Breast epithelium (tissue), 4 donors: ENCODE measurements around the gene CPED1. TPM values are rescaled to one million over a fixed set of nuclear protein-coding genes. Genes with fewer than 3 reads are reported as not detected.
"Not testable (repeated sequence)": the region's sequence is repeated elsewhere in the genome, so short reads cannot be mapped to it uniquely, and the experiment has no call there.

Experiments
- DNase-seq, 2 donors: peaks; one replicate each; pipeline ENCODE4 v3.0.0-alpha.2; 2019; ENCODE audit warnings: low spot score in 2 of 2
- H3K27ac ChIP-seq, 2 donors: fragments of 200-600 bp; sonication (generic) in 1 of 2; one replicate each; pipeline ENCODE4 v1.5.1; 2016 to 2019; ENCODE audit warnings: mild to moderate bottlenecking in 1 of 2
- H3K27me3 ChIP-seq, 2 donors: fragments of 200-600 bp; sonication (generic) in 1 of 2; one replicate each; pipeline versions ENCODE4 v1.5.1 to v1.6.0; 2017 to 2019; ENCODE audit warnings: control low read depth in 1 of 2, mild to moderate bottlenecking in 1 of 2
- H3K36me3 ChIP-seq: fragments of 200-600 bp; one replicate; pipeline ENCODE4 v1.5.1; 2019
- H3K4me1 ChIP-seq, 2 donors: fragments of 200-600 bp; sonication (generic); one replicate each; pipeline ENCODE4 v1.5.1; 2016 to 2019; ENCODE audit warnings: control low read depth in 1 of 2
- H3K4me3 ChIP-seq, 3 donors: fragments of 200-600 bp; sonication (generic); 1 replicate in 2 of 3; 2 replicates in 1 of 3; pipeline ENCODE4 v1.5.1; 2016 to 2019; ENCODE audit warnings: mild to moderate bottlenecking in 3 of 3, moderate library complexity in 2 of 3
- H3K9me3 ChIP-seq, 2 donors: fragments of 200-600 bp; sonication (generic) in 1 of 2; one replicate each; pipeline ENCODE4 v1.5.1; 2016 to 2019; ENCODE audit warnings: control low read depth in 1 of 2
- POLR2A ChIP-seq: fragments of 450-650 bp; IDR thresholded peaks from one replicate; pipeline ENCODE4 v1.6.1; 2016; ENCODE audit warnings: antibody characterized with exemption, mild to moderate bottlenecking, moderate library complexity
- POLR2AphosphoS5 ChIP-seq, 3 donors: sonication (generic); formaldehyde crosslinking; IDR thresholded peaks; one replicate each; pipeline ENCODE4 v1.6.1; 2017; ENCODE audit warnings: antibody characterized with exemption in 3 of 3
- intact Hi-C: fragments of 100-400 bp; cut with DNase I; formaldehyde crosslinking; loops from one replicate; pipeline ENCODE4 v1.15.1; 2023; ENCODE audit warnings: low total_unique reads
- total RNA-seq, 3 donors: library from RNA; depleted of rRNA; stranded (reverse); fragments of >200 nt; gene quantifications; one replicate each; pipeline ENCODE4 v1.1.0, GENCODE V29; 2016
- TF ChIP-seq, protein P1 (sequence below), 3 donors: fragments of 450-650 bp; IDR thresholded peaks; one replicate each; pipeline ENCODE4 v1.5.1; 2016 to 2017; ENCODE audit warnings: antibody characterized with exemption in 3 of 3, mild to moderate bottlenecking in 3 of 3, moderate library complexity in 3 of 3

The CPED1 gene
- total RNA-seq, 3 donors from 2014 or later, result 14.3 to 29.3 (median 15.4) TPM

DNA sequence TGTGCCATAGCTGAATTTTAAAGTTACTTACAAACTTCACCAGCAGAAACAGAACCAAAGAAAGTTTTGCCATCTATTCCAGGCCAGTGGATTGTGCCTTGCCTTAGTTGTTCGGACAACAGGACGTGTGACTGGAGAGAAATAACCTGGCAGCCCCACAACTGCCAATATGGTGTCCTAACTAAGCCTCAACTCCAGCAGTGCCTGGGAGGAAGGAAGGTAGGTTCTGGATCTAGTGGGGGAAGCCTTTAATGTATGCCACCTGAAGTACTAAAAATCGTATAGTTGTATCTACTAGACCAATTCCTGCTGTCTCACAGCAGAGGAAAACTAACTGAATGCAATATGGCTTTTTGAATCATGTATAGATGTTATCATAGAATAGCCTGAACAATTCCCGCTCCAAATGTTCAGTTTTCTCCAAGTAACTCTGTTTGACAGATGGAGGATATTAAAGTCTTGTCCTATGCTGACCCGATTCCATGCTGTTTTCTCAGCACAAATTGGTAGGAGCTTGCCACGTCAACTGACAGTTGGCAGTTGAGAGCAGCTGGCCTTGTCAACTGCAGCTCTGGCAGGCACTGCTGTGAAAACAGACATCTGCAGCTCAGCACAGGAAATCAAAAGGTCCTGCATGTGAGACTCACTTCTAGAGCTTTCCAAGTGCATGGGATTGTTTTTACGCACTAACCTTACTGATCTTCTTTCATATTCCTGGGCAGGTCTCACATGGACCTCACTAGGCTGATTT lies 255.8 kb downstream of the CPED1 start:
- Histone ChIP-seq H3K4me3 (no peak overlapping the region), H3K27me3 (no peaks in the 10 kb centered on the region), H3K27ac (no peak overlapping the region), H3K4me1 (no peaks in the 10 kb centered on the region), H3K36me3 (no peaks in the 10 kb centered on the region), H3K9me3 (peaks cover 0 to 9% of the 10 kb centered on the region in 2 donors)
- intact Hi-C loops, result no loop called here
- DNase-seq, result no peak
- TF ChIP-seq, protein P1, sequence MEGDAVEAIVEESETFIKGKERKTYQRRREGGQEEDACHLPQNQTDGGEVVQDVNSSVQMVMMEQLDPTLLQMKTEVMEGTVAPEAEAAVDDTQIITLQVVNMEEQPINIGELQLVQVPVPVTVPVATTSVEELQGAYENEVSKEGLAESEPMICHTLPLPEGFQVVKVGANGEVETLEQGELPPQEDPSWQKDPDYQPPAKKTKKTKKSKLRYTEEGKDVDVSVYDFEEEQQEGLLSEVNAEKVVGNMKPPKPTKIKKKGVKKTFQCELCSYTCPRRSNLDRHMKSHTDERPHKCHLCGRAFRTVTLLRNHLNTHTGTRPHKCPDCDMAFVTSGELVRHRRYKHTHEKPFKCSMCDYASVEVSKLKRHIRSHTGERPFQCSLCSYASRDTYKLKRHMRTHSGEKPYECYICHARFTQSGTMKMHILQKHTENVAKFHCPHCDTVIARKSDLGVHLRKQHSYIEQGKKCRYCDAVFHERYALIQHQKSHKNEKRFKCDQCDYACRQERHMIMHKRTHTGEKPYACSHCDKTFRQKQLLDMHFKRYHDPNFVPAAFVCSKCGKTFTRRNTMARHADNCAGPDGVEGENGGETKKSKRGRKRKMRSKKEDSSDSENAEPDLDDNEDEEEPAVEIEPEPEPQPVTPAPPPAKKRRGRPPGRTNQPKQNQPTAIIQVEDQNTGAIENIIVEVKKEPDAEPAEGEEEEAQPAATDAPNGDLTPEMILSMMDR (IDR thresholded peaks at IDR 0.05), result no peak
- TF ChIP-seq POLR2AphosphoS5 (IDR thresholded peaks at IDR 0.05) (no peak), POLR2A (no peak)

DNA sequence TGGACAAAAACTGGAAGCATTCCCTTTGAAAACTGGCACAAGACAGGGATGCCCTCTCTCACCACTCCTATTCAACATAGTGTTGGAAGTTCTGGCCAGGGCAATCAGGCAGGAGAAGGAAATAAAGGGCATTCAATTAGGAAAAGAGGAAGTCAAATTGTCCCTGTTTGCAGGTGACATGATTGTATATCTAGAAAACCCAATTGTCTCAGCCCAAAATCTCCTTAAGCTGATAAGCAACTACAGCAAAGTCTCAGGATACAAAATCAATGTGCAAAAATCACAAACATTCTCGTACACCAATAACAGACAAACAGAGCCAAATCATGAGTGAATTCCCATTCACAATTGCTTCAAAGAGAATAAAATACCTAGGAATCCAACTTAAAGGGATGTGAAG lies 262.9 kb downstream of the CPED1 start:
- H3K27me3 ChIP-seq, H3K9me3 ChIP-seq, H3K4me1 ChIP-seq, H3K36me3 ChIP-seq, H3K27ac ChIP-seq, intact Hi-C loops, DNase-seq, H3K4me3 ChIP-seq: not testable (repeated sequence)

DNA sequence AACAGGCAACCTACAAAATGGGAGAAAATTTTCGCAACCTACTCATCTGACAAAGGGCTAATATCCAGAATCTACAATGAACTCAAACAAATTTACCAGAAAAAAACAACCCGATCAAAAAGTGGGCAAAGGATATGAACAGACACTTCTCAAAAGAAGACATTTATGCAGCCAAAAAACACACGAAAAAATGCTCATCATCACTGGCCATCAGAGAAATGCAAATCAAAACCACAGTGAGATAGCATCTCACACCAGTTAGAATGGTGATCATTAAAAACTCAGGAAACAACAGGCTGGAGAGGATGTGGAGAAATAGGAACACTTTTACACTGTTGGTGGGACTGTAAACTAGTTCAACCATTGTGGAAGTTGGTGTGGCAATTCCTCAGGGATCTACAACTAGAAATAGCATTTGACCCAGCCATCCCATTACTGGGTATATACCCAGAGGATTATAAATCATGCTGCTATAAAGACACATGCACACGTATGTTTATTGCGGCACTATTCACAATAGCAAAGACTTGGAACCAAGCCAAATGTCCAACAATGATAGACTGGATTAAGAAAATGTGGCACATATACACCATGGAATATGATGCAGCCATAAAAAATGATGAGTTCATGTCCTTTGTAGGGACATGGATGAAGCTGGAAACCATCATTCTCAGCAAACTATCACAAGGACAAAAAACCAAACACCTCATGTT lies 264.2 kb downstream of the CPED1 start:
- intact Hi-C loops, DNase-seq, H3K36me3 ChIP-seq, H3K4me3 ChIP-seq, H3K4me1 ChIP-seq, H3K27ac ChIP-seq, H3K9me3 ChIP-seq, H3K27me3 ChIP-seq: not testable (repeated sequence)

DNA sequence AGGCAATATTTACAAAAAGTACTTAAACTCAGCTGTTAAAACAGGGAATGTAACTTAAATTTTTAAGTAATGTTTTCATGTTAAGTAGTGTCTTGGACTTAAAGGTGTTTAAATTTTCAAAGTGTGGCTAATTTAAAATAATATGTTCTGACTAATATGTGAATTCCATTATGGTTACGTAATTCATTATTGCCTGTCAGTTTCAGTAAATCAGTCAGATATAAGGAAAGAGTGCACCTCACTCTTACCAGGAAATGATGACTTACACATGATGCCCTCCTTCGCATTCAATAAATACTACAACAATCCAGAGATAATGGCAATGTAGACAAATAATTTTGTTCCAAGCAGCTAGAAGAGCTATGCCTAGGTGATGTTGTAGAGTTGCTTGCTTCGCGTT lies 271.3 kb downstream of the CPED1 start:
- Histone ChIP-seq H3K27me3 (no peaks in the 10 kb centered on the region), H3K36me3 (no peaks in the 10 kb centered on the region), H3K27ac (no peak overlapping the region), H3K4me1 (no peaks in the 10 kb centered on the region), H3K9me3 (no peaks in the 10 kb centered on the region), H3K4me3 (no peak overlapping the region)
- no peak for DNase-seq
- TF ChIP-seq POLR2A (no peak), POLR2AphosphoS5 (IDR thresholded peaks at IDR 0.05) (no peak)
- TF ChIP-seq, protein P1 (IDR thresholded peaks at IDR 0.05), result no peak
- intact Hi-C loops, result no loop called here

DNA sequence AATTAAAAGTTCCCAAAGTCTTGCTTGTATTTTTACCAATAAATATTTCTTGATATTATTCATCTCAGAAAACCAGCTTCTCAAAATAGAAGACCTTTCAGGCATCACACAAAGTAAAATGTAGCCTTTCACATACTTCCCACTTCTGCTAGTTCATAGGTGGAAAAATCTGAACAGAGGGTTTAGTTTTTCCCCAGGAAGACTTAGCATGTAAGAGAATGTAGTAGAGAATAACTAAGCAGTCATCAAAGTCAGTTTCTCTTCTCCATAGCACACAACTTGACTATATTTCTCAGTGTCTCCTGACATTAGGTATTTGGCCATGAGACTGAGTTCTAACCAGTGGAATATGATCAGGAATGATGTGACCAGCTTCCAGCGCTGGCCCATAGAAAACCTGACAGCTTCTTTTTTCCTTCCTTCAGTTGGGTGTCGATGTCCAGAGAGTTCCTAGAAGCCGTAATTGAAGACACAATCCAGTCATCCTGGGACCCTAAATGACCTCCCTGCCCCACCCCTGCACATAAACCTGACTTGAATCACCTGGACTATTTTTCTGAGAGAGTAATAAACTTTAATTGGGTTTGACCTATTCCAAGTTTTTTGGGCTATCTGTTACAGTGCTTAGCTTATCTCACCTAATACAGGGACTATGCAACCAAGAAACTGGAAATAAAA lies 272.8 kb downstream of the CPED1 start:
- no peak for DNase-seq
- H3K27me3 ChIP-seq, result no peaks in the 10 kb centered on the region
- no peaks in the 10 kb centered on the region for H3K36me3 ChIP-seq
- no peak for TF ChIP-seq POLR2AphosphoS5 (IDR thresholded peaks at IDR 0.05)
- TF ChIP-seq, protein P1 (IDR thresholded peaks at IDR 0.05), result no peak
- no peak for TF ChIP-seq POLR2A
- H3K9me3 ChIP-seq, result no peaks in the 10 kb centered on the region
- H3K27ac ChIP-seq, result no peak overlapping the region
- intact Hi-C loops, result no loop called here
- H3K4me3 ChIP-seq, result no peak overlapping the region
- H3K4me1 ChIP-seq, result no peaks in the 10 kb centered on the region

DNA sequence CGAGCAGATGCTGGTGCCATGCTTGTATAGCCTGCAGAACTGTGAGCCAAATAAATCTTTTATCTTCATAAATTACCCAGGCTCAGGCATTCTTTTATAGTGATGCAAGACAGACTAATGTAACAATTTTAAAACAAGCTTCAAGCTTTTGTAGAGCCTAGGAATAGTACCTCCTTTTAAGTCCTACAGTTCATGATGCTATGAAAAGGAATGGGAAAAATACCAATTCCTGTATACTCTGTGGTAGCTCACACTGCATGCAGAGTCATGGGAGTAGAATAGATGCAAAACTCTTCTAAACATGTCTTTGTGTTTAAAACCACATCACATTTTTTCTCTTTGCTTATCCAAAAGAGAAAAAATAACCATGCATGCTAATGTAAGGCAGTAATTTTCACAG lies 273.7 kb downstream of the CPED1 start:
- TF ChIP-seq POLR2A, result no peak
- TF ChIP-seq, protein P1 (IDR thresholded peaks at IDR 0.05), result no peak
- TF ChIP-seq POLR2AphosphoS5 (IDR thresholded peaks at IDR 0.05), result no peak
- intact Hi-C loops, result no loop called here

More for the DNA sequence above, 273.7 kb downstream of the CPED1 start:
- Histone ChIP-seq H3K36me3 (no peaks in the 10 kb centered on the region), H3K4me3 (no peak overlapping the region), H3K27me3 (no peaks in the 10 kb centered on the region), H3K27ac (no peak overlapping the region), H3K9me3 (no peaks in the 10 kb centered on the region), H3K4me1 (no peaks in the 10 kb centered on the region)
- no peak for DNase-seq
